ENCODE measurements around the gene CYP19A1.
"Not testable (repeated sequence)": the region's sequence is repeated elsewhere in the genome, so short reads cannot be mapped to it uniquely, and the experiment has no call there.

CYP19A1 gene

GRCh38 chr15:51261113-51261512 lies 77.3 kb downstream of the CYP19A1 start:
- not testable (repeated sequence) for DNase-seq (ENCODE audit: low read depth)

GRCh38 chr15:51260202-51260601 lies 78.2 kb downstream of the CYP19A1 start:
- no peak for DNase-seq (ENCODE audit: low read depth)

- no peak for DNase-seq (ENCODE audit: low read depth)
Measured at GRCh38 chr15:51255533-51255932, 82.9 kb downstream of the CYP19A1 start.

GRCh38 chr15:51253366-51253765 lies 85.0 kb downstream of the CYP19A1 start:
- DNase-seq (ENCODE audit: low read depth) = no peak

GRCh38 chr15:51252671-51253070 lies 85.7 kb downstream of the CYP19A1 start:
- DNase-seq (ENCODE audit: low read depth) = no peak

GRCh38 chr15:51251556-51251955 lies 86.8 kb downstream of the CYP19A1 start:
- no peak for DNase-seq (ENCODE audit: low read depth)

- no peak for DNase-seq (ENCODE audit: low read depth)
Measured at GRCh38 chr15:51250217-51251011, 88.0 kb downstream of the CYP19A1 start.

GRCh38 chr15:51245628-51246027 lies 92.8 kb downstream of the CYP19A1 start:
- no peak for DNase-seq (ENCODE audit: low read depth)

- no peak for DNase-seq (ENCODE audit: low read depth)
Measured at GRCh38 chr15:51244423-51244869, 94.0 kb downstream of the CYP19A1 start.

GRCh38 chr15:51243774-51244173 lies 94.6 kb downstream of the CYP19A1 start:
- DNase-seq (ENCODE audit: low read depth) = no peak

GRCh38 chr15:51240066-51240465 lies 98.3 kb downstream of the CYP19A1 start:
- no peak for DNase-seq (ENCODE audit: low read depth)

- DNase-seq (ENCODE audit: low read depth) = no peak
Measured at GRCh38 chr15:51237816-51238215, 100.6 kb downstream of the CYP19A1 start.

- DNase-seq (ENCODE audit: low read depth) = no peak
Measured at GRCh38 chr15:51234176-51234927, 104.0 kb downstream of the CYP19A1 start.

- DNase-seq (ENCODE audit: low read depth) = no peak
Measured at GRCh38 chr15:51232581-51232980, 105.8 kb downstream of the CYP19A1 start.

- DNase-seq (ENCODE audit: low read depth) = no peak
Measured at GRCh38 chr15:51229907-51230330, 108.5 kb downstream of the CYP19A1 start.

GRCh38 chr15:51227940-51228732 lies 110.3 kb downstream of the CYP19A1 start:
- DNase-seq (ENCODE audit: low read depth) = no peak

GRCh38 chr15:51226576-51227210 lies 111.7 kb downstream of the CYP19A1 start:
- no peak for DNase-seq (ENCODE audit: low read depth)

GRCh38 chr15:51224428-51224827 lies 114.0 kb downstream of the CYP19A1 start:
- no peak for DNase-seq (ENCODE audit: low read depth)

- DNase-seq (ENCODE audit: low read depth) = no peak
Measured at GRCh38 chr15:51223771-51224229, 114.6 kb downstream of the CYP19A1 start.

- DNase-seq (ENCODE audit: low read depth) = no peak
Measured at GRCh38 chr15:51218299-51218938, 120.0 kb downstream of the CYP19A1 start.

- no peak for DNase-seq (ENCODE audit: low read depth)
Measured at GRCh38 chr15:51212909-51213308, 125.5 kb downstream of the CYP19A1 start.
